SK-N-SH (cell line): ENCODE measurements around the gene UCN. TPM values are rescaled to one million over a fixed set of nuclear protein-coding genes. Genes with fewer than 3 reads are reported as not detected.

ENCODE experiments used
- CTCF ChIA-PET: fragments of 300-600, 350-600 bp; formaldehyde crosslinking; extraction: SDS; loops from one replicate; lab custom pipeline; 2021; lab: Yijun Ruan, JAX
- POLR2A ChIA-PET: fragments of 350-600 bp; sonication (Branson Sonifier 250); formaldehyde crosslinking; extraction: SDS; loops from one replicate; lab custom pipeline; 2020; ENCODE audit warnings: antibody characterized with exemption, inconsistent platforms; lab: Yijun Ruan, JAX
- DNase-seq: peaks from one replicate; pipeline ENCODE4 v3.0.0; 2012
- H2AFZ ChIP-seq: fragments of 200-600 bp; sonication (generic); 2 replicates; pipeline ENCODE4 v1.8.1; 2016; ENCODE audit warnings: antibody characterized with exemption, mild to moderate bottlenecking, low read depth
- H3F3A ChIP-seq: fragments of 200-600 bp; sonication (generic); replicated peaks from 2 replicates; pipeline ENCODE3; 2016; ENCODE audit warnings: antibody characterized with exemption, mild to moderate bottlenecking; ENCODE audit not compliant: insufficient read depth
- H3K27ac ChIP-seq, 2 experiments: fragments of 200-500 bp in 1 of 2; fragments of 200-600 bp in 1 of 2; sonication (Bioruptor generic) in 1 of 2; sonication (generic), shearing (Covaris generic) in 1 of 2; 2 replicates each; pipeline versions ENCODE4 v1.5.1 to v1.6.1; 2014 to 2016; ENCODE audit warnings: low read depth in 2 of 2, inconsistent platforms in 1 of 2, low read length in 1 of 2, mild to moderate bottlenecking in 1 of 2, mixed read lengths in 1 of 2
- H3K27me3 ChIP-seq: fragments of 200-600 bp; sonication (generic), shearing (Covaris generic); 2 replicates; pipeline ENCODE4 v1.6.1; 2016; ENCODE audit warnings: mixed run types; ENCODE audit not compliant: insufficient read depth
- H3K36me3 ChIP-seq, 2 experiments: fragments of 200-500 bp in 1 of 2; fragments of 200-600 bp in 1 of 2; sonication (Bioruptor generic) in 1 of 2; sonication (generic) in 1 of 2; replicated peaks in 1 of 2; 2 replicates each; pipeline versions ENCODE3 to v1.5.1; 2014 to 2016; ENCODE audit warnings: low read length in 1 of 2, mild to moderate bottlenecking in 1 of 2; ENCODE audit not compliant: insufficient read depth in 2 of 2, control insufficient read depth in 1 of 2
- H3K4me1 ChIP-seq, 2 experiments: fragments of 200-500 bp in 1 of 2; fragments of 200-600 bp in 1 of 2; sonication (Bioruptor generic) in 1 of 2; sonication (generic), shearing (Covaris generic) in 1 of 2; 2 replicates each; pipeline versions ENCODE4 v1.5.1 to v1.6.1; 2014 to 2016; ENCODE audit warnings: low read depth in 1 of 2, low read length in 1 of 2, mixed run types in 1 of 2; ENCODE audit not compliant: insufficient read depth in 2 of 2, control insufficient read depth in 1 of 2
- H3K4me2 ChIP-seq: fragments of 200-600 bp; sonication (generic), shearing (Covaris generic); 2 replicates; pipeline ENCODE4 v1.6.1; 2017; ENCODE audit warnings: mixed run types
- H3K4me3 ChIP-seq, 2 experiments: fragments of 200-500 bp in 1 of 2; fragments of 200-600 bp in 1 of 2; sonication (Bioruptor generic) in 1 of 2; sonication (generic), shearing (Covaris generic) in 1 of 2; 2 replicates each; pipeline versions ENCODE4 v1.5.1 to v1.8.1; 2014 to 2016; ENCODE audit warnings: low read depth in 2 of 2, inconsistent platforms in 1 of 2, low read length in 1 of 2, mild to moderate bottlenecking in 1 of 2, mixed read lengths in 1 of 2, moderate library complexity in 1 of 2
- H3K79me2 ChIP-seq: fragments of 200-600 bp; sonication (generic); 2 replicates; pipeline ENCODE4 v1.8.1; 2017; ENCODE audit warnings: mild to moderate bottlenecking; ENCODE audit not compliant: insufficient read depth
- H3K9ac ChIP-seq: fragments of 200-600 bp; sonication (generic); 2 replicates; pipeline ENCODE4 v1.6.1; 2017; ENCODE audit warnings: mixed run types
- H3K9me2 ChIP-seq: fragments of 200-600 bp; sonication (generic); 2 replicates; pipeline ENCODE4 v1.6.1; 2017; ENCODE audit warnings: mixed run types
- H3K9me3 ChIP-seq: fragments of 200-600 bp; sonication (generic); 2 replicates; pipeline ENCODE4 v1.6.1; 2017; ENCODE audit warnings: mixed run types, mild to moderate bottlenecking, moderate library complexity
- H4K20me1 ChIP-seq: fragments of 200-600 bp; sonication (generic); 2 replicates; pipeline ENCODE4 v1.6.1; 2017; ENCODE audit warnings: mild to moderate bottlenecking, mixed run types; ENCODE audit not compliant: insufficient read depth
- ELF1 ChIP-seq: IDR thresholded peaks from 2 replicates; pipeline ENCODE4 v1.4.0; 2012
- EZH2phosphoT487 ChIP-seq: fragments of 200-600 bp; sonication (generic); IDR thresholded peaks from 2 replicates; pipeline ENCODE4 v1.6.1; 2017; ENCODE audit warnings: low read depth, mixed run types, mild to moderate bottlenecking, antibody characterized with exemption, moderate library complexity, borderline replicate concordance
- FOXJ3 ChIP-seq: sonication (generic); formaldehyde crosslinking; IDR thresholded peaks from 2 replicates; pipeline ENCODE4 v1.5.1; 2020; ENCODE audit warnings: mild to moderate bottlenecking, missing genetic modification reagents
- FOXM1 ChIP-seq: IDR thresholded peaks from 2 replicates; pipeline ENCODE4 v1.4.0; 2012; ENCODE audit warnings: low read depth, mild to moderate bottlenecking
- GABPA ChIP-seq: IDR thresholded peaks from 2 replicates; pipeline ENCODE4 v1.4.0; 2012; ENCODE audit warnings: low read depth, mild to moderate bottlenecking
- GATA2 ChIP-seq: sonication (generic); formaldehyde crosslinking; IDR thresholded peaks from 2 replicates; pipeline ENCODE4 v1.5.0; 2020; ENCODE audit warnings: mild to moderate bottlenecking, missing genetic modification reagents
- MEF2A ChIP-seq: IDR thresholded peaks from 2 replicates; pipeline ENCODE4 v1.4.0; 2012; ENCODE audit warnings: low read depth, borderline replicate concordance
- NRF1 ChIP-seq: IDR thresholded peaks from 2 replicates; pipeline ENCODE4 v1.6.1; 2012; ENCODE audit warnings: low read depth, mild to moderate bottlenecking, low read length
- RAD21 ChIP-seq: IDR thresholded peaks from 2 replicates; pipeline ENCODE4 v1.6.1; 2012; ENCODE audit warnings: mild to moderate bottlenecking, low read length
- RCOR1 ChIP-seq: fragments of 150-350 bp; IDR thresholded peaks from 2 replicates; pipeline ENCODE4 v1.6.1; 2017; ENCODE audit warnings: antibody characterized with exemption, low read length
- RFX5 ChIP-seq: IDR thresholded peaks from 2 replicates; pipeline ENCODE4 v1.6.1; 2012; ENCODE audit warnings: mild to moderate bottlenecking, improper control_type of control experiment, low read length
- SMC3 ChIP-seq: IDR thresholded peaks from 2 replicates; pipeline ENCODE4 v1.6.1; 2012; ENCODE audit warnings: low read depth, low read length, improper control_type of control experiment
- TAF1 ChIP-seq: IDR thresholded peaks from 2 replicates; pipeline ENCODE4 v1.6.1; 2012; ENCODE audit warnings: low read depth, mild to moderate bottlenecking, low read length, moderate library complexity, borderline replicate concordance
- TCF12 ChIP-seq: IDR thresholded peaks from 2 replicates; pipeline ENCODE4 v1.4.0; 2012
- TEAD4 ChIP-seq: IDR thresholded peaks from 2 replicates; pipeline ENCODE4 v1.4.0; 2012; ENCODE audit warnings: mild to moderate bottlenecking, borderline replicate concordance; ENCODE audit not compliant: insufficient read depth
- WGBS: methylation state at CpG from one replicate; pipeline ENCODE4 v1.1.6; 2017; ENCODE audit warnings: low lambda C conversion rate; 5-methylcytosine and 5-hydroxymethylcytosine counted together
- polyA plus RNA-seq, 3 experiments: library from polyadenylated mRNA; depleted of rRNA; stranded (reverse); fragments of >200 nt; gene quantifications; 2 replicates each; pipeline ENCODE4 v1.2.3, GENCODE V29; 2012
- TF ChIP-seq, protein P1 (sequence below): IDR thresholded peaks from 2 replicates; pipeline ENCODE4 v1.4.0; 2012; ENCODE audit warnings: low read depth, borderline replicate concordance
- TF ChIP-seq, protein P2 (sequence below): IDR thresholded peaks from 2 replicates; pipeline ENCODE4 v1.6.1; 2012; ENCODE audit warnings: mild to moderate bottlenecking, low read depth, low read length, moderate library complexity
- TF ChIP-seq, protein P3 (sequence below): fragments of 200-600 bp; sonication (generic); IDR thresholded peaks from 2 replicates; pipeline ENCODE4 v1.6.1; 2017; ENCODE audit warnings: antibody characterized with exemption, mild to moderate bottlenecking, moderate library complexity
- TF ChIP-seq, protein P4 (sequence below): IDR thresholded peaks from 2 replicates; pipeline ENCODE4 v1.4.0; 2012; ENCODE audit warnings: low read depth, borderline replicate concordance

UCN gene
- polyA plus RNA-seq, 1 of the 3 experiments (the other 2 are of a cell fraction): 2.8 TPM

DNA sequence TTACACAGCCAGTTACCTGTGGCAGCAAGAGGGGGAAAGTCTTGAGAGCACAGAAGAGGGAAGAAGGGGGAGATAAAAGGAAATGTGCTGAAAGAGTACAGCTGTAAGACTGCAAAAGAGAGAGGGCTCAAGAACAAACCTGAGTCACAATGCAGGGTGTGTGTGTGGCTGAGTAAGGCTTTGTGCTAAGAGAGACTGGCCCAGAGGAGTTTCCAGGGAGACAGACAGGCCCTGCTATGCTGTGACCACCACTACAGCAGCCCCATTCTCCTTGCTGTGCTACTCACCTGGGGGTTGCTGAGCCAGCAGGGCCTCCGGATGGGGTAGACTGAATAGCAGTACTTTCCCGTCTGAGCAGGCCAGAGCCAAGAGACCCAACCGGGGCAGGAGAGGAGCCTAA is 27.1 kb upstream of the UCN start:
- Histone ChIP-seq H3K36me3 (peaks cover 43 to 69% of the 10 kb centered on the region in 2 experiments), H4K20me1 (no peaks in the 10 kb centered on the region)
- POLR2A ChIA-PET: interaction anchor here (1.0 to 2.3 kb wide), 3 partner anchors 9 to 13 kb away, joined by 4 to 6 read pairs (median 4); partner anchors contain the start of gene MPV17

More for the DNA sequence above, 27.1 kb upstream of the UCN start:
- DNase-seq: no peak
- CTCF ChIA-PET: interaction anchor here (1.1 kb wide), 1 partner anchor 55 kb away, joined by 4 read pairs; no protein-coding TSS in a partner anchor
- Histone ChIP-seq H3K4me1 (no peaks in the 10 kb centered on the region), H3F3A (no peaks in the 10 kb centered on the region), H3K27ac (no peak overlapping the region), H3K9ac (no peak overlapping the region), H3K9me2 (no peaks in the 10 kb centered on the region), H3K4me2 (no peak overlapping the region), H2AFZ (no peak overlapping the region), H3K27me3 (no peaks in the 10 kb centered on the region), H3K4me3 (no peak overlapping the region), H3K79me2 (no peaks in the 10 kb centered on the region), H3K9me3 (no peaks in the 10 kb centered on the region)
- 92% methylated on average over 2 of the region's 3 CpGs for WGBS
- TF ChIP-seq EZH2phosphoT487 (no peak), TCF12 (no peak), TAF1 (no peak), NRF1 (no peak), ELF1 (no peak), TEAD4 (no peak), RCOR1 (no peak), SMC3 (no peak), MEF2A (no peak), GATA2 (CRISPR knock-in tag) (no peak), RAD21 (no peak), RFX5 (no peak), FOXJ3 (CRISPR knock-in tag) (no peak), FOXM1 (no peak), GABPA (no peak)
- TF ChIP-seq, protein P1, sequence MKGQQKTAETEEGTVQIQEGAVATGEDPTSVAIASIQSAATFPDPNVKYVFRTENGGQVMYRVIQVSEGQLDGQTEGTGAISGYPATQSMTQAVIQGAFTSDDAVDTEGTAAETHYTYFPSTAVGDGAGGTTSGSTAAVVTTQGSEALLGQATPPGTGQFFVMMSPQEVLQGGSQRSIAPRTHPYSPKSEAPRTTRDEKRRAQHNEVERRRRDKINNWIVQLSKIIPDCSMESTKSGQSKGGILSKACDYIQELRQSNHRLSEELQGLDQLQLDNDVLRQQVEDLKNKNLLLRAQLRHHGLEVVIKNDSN: no peak
- TF ChIP-seq, protein P2, sequence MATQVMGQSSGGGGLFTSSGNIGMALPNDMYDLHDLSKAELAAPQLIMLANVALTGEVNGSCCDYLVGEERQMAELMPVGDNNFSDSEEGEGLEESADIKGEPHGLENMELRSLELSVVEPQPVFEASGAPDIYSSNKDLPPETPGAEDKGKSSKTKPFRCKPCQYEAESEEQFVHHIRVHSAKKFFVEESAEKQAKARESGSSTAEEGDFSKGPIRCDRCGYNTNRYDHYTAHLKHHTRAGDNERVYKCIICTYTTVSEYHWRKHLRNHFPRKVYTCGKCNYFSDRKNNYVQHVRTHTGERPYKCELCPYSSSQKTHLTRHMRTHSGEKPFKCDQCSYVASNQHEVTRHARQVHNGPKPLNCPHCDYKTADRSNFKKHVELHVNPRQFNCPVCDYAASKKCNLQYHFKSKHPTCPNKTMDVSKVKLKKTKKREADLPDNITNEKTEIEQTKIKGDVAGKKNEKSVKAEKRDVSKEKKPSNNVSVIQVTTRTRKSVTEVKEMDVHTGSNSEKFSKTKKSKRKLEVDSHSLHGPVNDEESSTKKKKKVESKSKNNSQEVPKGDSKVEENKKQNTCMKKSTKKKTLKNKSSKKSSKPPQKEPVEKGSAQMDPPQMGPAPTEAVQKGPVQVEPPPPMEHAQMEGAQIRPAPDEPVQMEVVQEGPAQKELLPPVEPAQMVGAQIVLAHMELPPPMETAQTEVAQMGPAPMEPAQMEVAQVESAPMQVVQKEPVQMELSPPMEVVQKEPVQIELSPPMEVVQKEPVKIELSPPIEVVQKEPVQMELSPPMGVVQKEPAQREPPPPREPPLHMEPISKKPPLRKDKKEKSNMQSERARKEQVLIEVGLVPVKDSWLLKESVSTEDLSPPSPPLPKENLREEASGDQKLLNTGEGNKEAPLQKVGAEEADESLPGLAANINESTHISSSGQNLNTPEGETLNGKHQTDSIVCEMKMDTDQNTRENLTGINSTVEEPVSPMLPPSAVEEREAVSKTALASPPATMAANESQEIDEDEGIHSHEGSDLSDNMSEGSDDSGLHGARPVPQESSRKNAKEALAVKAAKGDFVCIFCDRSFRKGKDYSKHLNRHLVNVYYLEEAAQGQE: no peak
- TF ChIP-seq, protein P3, sequence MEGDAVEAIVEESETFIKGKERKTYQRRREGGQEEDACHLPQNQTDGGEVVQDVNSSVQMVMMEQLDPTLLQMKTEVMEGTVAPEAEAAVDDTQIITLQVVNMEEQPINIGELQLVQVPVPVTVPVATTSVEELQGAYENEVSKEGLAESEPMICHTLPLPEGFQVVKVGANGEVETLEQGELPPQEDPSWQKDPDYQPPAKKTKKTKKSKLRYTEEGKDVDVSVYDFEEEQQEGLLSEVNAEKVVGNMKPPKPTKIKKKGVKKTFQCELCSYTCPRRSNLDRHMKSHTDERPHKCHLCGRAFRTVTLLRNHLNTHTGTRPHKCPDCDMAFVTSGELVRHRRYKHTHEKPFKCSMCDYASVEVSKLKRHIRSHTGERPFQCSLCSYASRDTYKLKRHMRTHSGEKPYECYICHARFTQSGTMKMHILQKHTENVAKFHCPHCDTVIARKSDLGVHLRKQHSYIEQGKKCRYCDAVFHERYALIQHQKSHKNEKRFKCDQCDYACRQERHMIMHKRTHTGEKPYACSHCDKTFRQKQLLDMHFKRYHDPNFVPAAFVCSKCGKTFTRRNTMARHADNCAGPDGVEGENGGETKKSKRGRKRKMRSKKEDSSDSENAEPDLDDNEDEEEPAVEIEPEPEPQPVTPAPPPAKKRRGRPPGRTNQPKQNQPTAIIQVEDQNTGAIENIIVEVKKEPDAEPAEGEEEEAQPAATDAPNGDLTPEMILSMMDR: no peak
- TF ChIP-seq, protein P4, sequence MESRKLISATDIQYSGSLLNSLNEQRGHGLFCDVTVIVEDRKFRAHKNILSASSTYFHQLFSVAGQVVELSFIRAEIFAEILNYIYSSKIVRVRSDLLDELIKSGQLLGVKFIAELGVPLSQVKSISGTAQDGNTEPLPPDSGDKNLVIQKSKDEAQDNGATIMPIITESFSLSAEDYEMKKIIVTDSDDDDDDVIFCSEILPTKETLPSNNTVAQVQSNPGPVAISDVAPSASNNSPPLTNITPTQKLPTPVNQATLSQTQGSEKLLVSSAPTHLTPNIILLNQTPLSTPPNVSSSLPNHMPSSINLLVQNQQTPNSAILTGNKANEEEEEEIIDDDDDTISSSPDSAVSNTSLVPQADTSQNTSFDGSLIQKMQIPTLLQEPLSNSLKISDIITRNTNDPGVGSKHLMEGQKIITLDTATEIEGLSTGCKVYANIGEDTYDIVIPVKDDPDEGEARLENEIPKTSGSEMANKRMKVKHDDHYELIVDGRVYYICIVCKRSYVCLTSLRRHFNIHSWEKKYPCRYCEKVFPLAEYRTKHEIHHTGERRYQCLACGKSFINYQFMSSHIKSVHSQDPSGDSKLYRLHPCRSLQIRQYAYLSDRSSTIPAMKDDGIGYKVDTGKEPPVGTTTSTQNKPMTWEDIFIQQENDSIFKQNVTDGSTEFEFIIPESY: no peak
